Erythroblast (primary cell): ENCODE measurements around the gene OR10H3.
A peak's percentile ranks its signal among the peaks of the same experiment; 100 is the strongest.

Source experiments
- DNase-seq, 2 experiments: peaks; one replicate each; lab custom pipeline; 2025; lab: John Stamatoyannopoulos, UW
- GATA1 ChIP-seq: IDR thresholded peaks from 2 replicates; pipeline ENCODE4 v1.6.1; 2011; ENCODE audit warnings: low read depth, mild to moderate bottlenecking, control low read depth, low read length, moderate library complexity
- POLR2A ChIP-seq: IDR thresholded peaks from 2 replicates; pipeline ENCODE4 v1.6.1; 2011; ENCODE audit warnings: mild to moderate bottlenecking, low read length

The OR10H3 gene, protein sequence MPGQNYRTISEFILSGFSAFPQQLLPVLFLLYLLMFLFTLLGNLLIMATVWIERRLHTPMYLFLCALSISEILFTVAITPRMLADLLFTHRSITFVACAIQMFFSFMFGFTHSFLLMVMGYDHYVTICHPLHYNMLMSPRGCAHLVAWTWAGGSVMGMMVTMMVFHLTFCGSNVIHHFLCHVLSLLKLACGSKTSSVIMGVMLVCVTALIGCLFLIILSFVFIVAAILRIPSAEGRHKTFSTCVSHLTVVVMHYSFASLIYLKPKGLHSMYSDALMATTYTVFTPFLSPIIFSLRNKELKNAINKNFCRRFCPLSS

GRCh38 chr19:15737722-15738121, at the start of gene OR10H3:
Gene OR10H3 (plus strand): TSS chr19:15737985. CDS start chr19:15741393, 3,408 bp downstream.
- no peak for DNase-seq
- no peak for TF ChIP-seq GATA1
- TF ChIP-seq POLR2A = no peak

DNA sequence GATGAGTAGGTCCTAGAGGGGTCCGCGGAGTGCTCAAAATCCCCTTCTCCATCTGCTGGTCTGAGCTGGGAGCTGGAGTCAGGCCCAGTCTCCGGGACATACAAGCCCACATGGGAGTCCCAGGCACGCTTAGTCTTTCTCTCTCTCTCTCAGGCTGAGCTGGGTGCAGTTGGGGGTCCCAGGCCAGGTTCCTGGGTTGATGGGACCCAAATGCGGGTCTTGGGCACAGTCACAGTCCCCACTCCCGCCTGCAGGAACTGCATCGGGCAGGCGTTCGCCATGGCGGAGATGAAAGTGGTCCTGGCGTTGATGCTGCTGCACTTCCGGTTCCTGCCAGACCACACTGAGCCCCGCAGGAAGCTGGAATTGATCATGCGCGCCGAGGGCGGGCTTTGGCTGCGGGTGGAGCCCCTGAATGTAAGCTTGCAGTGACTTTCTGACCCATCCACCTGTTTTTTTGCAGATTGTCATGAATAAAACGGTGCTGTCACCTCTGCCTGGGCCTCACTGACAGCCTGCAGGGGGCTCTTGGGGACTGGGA, 41.1 kb upstream of the OR10H3 start:
- DNase-seq = no peak
- TF ChIP-seq GATA1 (no peak), POLR2A (no peak)

DNA sequence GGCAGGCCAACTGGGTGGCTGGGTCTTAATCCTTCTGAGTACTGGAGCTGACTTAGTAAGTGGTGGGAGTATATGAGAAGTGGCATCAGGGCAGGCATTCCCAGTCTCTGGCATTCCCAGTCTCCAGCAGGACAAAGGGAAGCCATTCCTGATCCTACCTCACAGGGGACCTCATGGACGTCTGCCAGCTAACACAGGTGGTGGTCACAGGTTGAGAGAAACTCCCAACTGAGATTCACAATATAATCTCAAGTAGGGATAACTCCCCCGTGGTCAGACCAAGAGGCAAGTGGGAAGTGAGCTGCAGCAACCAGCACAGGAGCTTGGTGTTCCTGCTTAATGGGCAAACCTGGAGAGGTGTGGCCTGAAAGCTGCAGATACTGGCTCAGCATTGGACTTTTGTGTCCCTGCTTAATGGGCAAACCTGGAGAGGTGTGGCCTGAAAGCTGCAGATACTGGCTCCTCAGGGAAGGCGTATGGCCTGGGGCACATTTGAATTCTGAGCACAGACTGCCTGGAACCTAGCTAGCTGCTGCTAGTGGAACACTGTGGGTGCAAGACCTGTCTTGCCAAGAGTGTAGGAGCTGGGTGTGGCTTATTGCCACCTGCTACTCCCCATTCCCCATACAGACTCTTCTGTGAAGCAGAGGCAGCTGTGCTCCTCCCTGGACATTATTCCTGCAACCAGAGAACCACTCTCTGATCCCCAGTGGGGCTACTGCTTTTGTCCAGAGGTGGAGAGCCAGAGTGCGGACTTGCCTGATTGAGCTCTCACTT, 35.8 kb upstream of the OR10H3 start:
- no peak for TF ChIP-seq POLR2A
- no peak for TF ChIP-seq GATA1
- no peak for DNase-seq

- no peak for TF ChIP-seq GATA1
- no peak for TF ChIP-seq POLR2A
- DNase-seq = peak; percentile 50 to 57
Observed at GRCh38 chr19:15702534-15702930, 35.3 kb upstream of the OR10H3 start.

- TF ChIP-seq GATA1 (no peak), POLR2A (no peak)
- DNase-seq = no peak
Observed at GRCh38 chr19:15714638-15715037, 23.1 kb upstream of the OR10H3 start.

DNA sequence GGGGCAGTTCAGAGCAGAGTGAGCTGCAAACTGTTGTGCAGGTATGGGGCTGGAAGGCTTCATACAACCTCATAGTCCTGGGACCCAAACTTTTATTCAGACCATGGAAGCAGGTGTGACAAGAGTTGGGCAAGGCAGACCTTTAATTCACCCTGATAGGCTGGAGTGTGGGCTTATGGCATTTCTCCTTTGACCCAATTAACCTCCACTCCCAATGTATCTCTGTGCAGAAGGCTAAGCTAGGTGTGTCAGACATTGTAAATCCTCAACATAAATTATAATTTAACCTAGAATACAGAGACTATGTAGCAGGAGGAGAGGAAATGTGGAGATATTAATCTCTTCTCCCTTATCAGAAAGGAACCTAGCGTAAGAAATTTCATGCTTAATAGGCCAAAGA, 22.1 kb upstream of the OR10H3 start:
- TF ChIP-seq POLR2A (no peak), GATA1 (no peak)
- no peak for DNase-seq

GRCh38 chr19:15717809-15718208, 20.0 kb upstream of the OR10H3 start:
- DNase-seq = no peak
- TF ChIP-seq GATA1 = no peak
- TF ChIP-seq POLR2A = no peak

DNA sequence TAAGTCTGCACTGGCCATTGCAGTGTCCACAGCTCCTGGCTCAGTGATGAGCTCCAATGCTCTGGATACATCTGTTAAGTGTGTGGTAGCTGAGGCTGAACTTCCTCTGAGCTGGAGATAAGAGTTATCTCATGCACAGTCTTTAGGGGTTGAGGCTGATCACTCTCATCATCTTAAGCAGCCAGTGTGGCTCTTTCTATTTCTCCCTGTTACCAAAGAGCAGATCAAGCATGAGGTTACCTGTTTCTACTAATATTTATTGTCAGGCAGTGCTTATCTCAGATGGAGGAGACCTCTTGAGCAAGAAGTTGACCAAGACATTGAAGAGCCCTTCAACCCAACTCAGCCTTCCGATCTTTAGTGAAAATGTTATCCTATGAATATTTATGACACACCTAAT, 16.5 kb upstream of the OR10H3 start:
- DNase-seq = no peak

GRCh38 chr19:15722956-15723355, 14.8 kb upstream of the OR10H3 start:
- no peak for TF ChIP-seq GATA1
- TF ChIP-seq POLR2A = no peak
- no peak for DNase-seq

More for the DNA sequence above, 16.5 kb upstream of the OR10H3 start:
- TF ChIP-seq POLR2A = no peak
- TF ChIP-seq GATA1 = no peak

DNA sequence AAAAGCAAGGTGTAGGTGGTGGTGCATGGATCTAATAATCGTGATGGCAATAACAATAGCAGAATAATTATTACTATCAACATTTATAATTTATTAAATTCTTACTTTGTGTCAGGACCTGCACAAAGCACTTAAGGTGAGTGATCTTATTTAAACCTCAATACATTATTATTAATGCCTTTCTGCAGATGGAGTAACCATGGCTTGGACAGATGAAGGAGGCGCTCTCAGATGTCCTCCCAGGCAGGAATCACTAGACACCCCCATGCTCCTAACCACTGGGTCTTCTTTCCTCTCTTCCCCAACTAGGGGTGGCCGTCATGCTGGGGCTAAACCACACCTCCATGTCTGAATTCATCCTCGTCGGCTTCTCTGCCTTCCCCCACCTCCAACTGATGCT, 10.1 kb upstream of the OR10H3 start, which contains the start of gene OR10H2:
Gene OR10H2, plus strand, starts transcription at position 301 of the 400 bp plus-strand sequence. Its CDS starts 20 bp downstream, at position 321.
- TF ChIP-seq POLR2A = no peak
- no peak for TF ChIP-seq GATA1
- no peak for DNase-seq

DNA sequence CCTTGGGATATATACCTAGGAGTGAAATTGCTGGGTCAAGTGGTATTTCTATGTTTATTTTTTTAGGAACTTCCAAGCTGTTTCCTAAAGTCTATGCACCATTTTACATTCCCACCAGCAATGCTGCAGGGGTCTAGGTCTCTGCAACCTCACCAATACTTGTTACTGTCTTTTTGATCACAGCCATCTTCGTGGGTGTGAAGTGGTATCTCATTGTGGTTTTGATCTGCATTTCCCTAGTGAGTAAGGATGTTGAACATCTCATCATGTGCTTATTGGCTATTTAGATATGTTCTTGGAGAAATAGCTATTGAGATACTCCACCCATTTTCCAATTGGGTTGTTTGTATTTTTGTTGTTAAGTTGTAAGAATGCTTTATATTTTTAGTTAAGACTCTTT, 7.2 kb upstream of the OR10H3 start:
- no peak for DNase-seq
- TF ChIP-seq POLR2A (no peak), GATA1 (no peak)

DNA sequence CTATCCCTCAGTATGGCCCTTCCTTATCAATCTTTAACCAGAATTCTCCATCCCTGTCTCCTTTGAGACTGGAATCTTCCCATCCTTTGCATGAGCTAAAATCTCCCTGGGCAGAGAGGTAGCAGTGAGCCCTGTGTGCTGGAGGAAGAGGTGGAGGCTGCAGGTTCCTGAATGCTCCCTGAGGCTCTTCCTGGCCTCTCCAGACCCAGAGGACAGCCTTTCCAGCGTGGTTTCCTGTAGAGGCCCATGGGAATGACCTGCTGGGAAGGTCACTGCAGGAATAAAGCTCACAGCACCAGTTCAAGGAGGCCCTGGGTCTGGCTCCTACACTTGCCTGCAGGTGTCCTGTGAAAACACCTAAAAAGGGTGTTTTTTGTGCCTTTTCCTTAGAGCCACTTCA, 5.4 kb upstream of the OR10H3 start:
- TF ChIP-seq GATA1 = no peak
- TF ChIP-seq POLR2A = no peak
- DNase-seq = no peak

GRCh38 chr19:15733895-15734294, 3.9 kb upstream of the OR10H3 start:
- TF ChIP-seq POLR2A = no peak
- TF ChIP-seq GATA1 = no peak
- DNase-seq = no peak

GRCh38 chr19:15740785-15741184, 3.0 kb downstream of the OR10H3 start:
- no peak for TF ChIP-seq GATA1
- no peak for TF ChIP-seq POLR2A
- DNase-seq = no peak
